HT-29 (cell line): Measurements from ENCODE around the gene PDIA2. TPM values are rescaled to one million over a fixed set of nuclear protein-coding genes. Genes with fewer than 3 reads are reported as not detected.
"Not testable (repeated sequence)": the region's sequence is repeated elsewhere in the genome, so short reads cannot be mapped to it uniquely, and the experiment has no call there.

ENCODE experiments used
- DNase-seq: peaks from one replicate; pipeline ENCODE4 v3.0.0-alpha.2; 2015; ENCODE audit warnings: low spot score
- total RNA-seq: library from RNA; depleted of rRNA; stranded (reverse); fragments of >200 nt; shearing (Covaris generic); gene quantifications from 2 replicates; pipeline ENCODE4 v1.2.3, GENCODE V29; 2014; rRNA removed

The PDIA2 gene, protein sequence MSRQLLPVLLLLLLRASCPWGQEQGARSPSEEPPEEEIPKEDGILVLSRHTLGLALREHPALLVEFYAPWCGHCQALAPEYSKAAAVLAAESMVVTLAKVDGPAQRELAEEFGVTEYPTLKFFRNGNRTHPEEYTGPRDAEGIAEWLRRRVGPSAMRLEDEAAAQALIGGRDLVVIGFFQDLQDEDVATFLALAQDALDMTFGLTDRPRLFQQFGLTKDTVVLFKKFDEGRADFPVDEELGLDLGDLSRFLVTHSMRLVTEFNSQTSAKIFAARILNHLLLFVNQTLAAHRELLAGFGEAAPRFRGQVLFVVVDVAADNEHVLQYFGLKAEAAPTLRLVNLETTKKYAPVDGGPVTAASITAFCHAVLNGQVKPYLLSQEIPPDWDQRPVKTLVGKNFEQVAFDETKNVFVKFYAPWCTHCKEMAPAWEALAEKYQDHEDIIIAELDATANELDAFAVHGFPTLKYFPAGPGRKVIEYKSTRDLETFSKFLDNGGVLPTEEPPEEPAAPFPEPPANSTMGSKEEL
- 3.0 and 6.3 TPM in 2 replicates for total RNA-seq

GRCh38 chr16:283033-283805 is at the start of gene PDIA2:
TSS of gene PDIA2 (plus strand) at chr16:283164. CDS start at chr16:283170, 6 bp downstream.
- DNase-seq: no peak

GRCh38 chr16:234468-235305 is 48.3 kb upstream of the PDIA2 start, which contains the start of gene FAM234A:
TSS of gene FAM234A (plus strand) at chr16:234821. CDS start at chr16:254414, 19,593 bp downstream.
- peak; percentile 95 for DNase-seq

DNA sequence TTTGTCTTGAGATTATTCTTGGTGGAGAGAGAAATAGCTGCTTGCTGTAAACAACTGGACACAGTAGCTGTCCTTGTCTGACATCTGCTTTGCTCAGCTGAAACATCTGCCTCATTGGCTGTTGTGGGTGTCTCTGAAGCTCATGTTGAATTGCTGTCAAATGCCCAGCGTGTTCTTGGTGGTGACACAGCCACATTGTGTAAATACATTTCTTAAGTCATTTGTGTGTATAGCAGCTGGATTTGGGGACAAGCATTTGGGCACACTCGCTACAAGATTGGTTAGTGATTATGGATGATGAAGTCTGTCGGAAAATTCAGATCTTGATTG is 43.1 kb upstream of the PDIA2 start:
- DNase-seq: no peak

GRCh38 chr16:240559-240958 is 42.4 kb upstream of the PDIA2 start:
- DNase-seq: no peak

DNA sequence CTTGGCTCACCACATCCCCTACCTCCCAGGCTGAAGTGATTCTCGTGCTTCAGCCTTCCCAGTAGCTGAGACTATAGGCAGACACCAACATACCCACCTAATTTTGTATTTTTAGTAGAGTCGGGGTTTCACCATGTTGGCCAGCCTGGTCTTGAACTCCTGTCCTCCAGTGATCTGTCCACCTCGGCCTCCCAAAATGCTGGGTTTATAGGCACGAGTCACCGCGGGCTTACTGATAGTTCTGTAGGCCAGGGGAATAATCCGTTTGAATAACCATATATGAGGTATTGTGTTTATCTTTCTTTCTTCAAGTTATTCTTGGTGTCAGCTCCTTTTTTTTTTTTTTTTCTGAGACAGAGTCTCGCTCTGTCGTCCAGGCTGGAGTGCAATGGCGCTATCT is 40.7 kb upstream of the PDIA2 start:
- no peak for DNase-seq

DNA sequence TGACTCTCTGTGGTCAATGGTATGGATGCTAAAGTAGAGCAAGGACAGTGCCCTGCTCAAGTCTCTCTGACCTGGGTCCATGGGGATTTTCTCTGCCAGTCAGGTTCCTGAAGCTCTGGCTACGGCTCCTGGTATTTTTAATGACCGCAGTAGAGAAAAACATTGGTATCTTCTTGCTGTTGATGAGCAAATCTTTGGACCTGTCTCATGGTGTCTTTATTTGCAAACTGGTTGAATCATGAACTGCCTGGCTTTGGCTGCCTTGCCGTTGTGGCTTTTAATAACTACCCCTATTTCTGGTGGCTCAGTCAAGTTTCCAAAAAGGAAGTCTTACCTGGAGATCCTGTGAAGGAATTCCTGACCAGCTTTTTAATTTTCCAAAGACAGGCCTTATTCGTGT is 39.6 kb upstream of the PDIA2 start:
- DNase-seq: no peak

GRCh38 chr16:245105-245504 is 37.9 kb upstream of the PDIA2 start:
- DNase-seq: no peak

DNA sequence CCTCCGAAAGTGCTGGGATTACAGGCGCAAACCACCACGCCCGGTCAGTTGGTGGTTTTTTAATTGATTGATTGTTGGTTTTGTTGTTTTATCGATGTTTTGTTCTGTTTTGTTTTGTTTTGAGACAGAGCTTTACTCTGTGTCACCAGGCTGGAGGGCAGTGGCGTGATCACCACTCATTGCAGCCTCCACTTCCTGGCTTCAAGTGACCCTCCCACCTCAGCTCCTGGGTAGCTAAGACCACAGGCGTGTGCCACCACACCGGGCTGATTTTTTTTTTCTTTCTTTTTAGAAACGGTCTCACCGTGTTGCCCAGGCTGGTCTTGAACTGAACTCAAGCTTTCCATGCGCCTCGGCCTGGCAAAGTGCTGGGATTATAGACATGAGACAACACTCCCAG is 35.9 kb upstream of the PDIA2 start:
- DNase-seq: no peak

GRCh38 chr16:249431-249830 is 33.5 kb upstream of the PDIA2 start:
- DNase-seq: no peak

GRCh38 chr16:252366-253337 is 30.3 kb upstream of the PDIA2 start:
- no peak for DNase-seq

GRCh38 chr16:253833-254232 is 29.1 kb upstream of the PDIA2 start:
- DNase-seq: no peak

- DNase-seq: no peak
Measured at GRCh38 chr16:254461-254860, 28.5 kb upstream of the PDIA2 start.

DNA sequence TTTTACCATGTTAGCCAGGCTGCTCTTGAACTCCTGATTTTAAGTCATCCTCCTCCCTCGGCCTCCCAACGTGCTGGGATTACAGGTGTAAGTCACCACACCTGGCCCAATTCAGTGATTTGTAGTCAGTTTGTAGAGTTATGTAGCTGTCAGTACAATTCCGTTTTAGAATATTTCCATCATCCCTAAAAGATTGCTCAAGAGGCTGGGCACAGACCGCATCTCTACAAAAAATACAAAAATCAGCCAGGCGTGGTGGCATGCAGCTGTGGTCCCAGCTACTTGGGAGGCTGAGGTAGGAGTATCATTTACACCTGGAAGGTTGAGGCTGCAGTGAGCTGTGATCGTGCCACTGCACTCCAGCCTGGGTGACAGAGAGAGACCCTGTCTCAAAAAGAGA is 27.8 kb upstream of the PDIA2 start:
- DNase-seq: no peak

DNA sequence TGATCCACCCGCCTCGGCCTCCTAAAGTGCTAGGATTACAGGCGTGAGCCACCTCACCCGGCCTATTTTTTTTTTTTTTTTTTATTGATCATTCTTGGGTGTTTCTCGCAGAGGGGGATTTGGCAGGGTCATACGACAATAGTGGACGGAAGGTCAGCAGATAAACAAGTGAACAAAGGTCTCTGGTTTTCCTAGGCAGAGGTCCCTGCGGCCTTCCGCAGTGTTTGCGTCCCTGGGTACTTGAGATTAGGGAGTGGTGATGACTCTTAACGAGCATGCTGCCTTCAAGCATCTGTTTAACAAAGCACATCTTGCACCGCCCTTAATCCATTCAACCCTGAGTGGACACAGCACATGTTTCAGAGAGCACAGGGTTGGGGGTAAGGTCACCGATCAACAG is 24.9 kb upstream of the PDIA2 start:
- DNase-seq: not testable (repeated sequence)

DNA sequence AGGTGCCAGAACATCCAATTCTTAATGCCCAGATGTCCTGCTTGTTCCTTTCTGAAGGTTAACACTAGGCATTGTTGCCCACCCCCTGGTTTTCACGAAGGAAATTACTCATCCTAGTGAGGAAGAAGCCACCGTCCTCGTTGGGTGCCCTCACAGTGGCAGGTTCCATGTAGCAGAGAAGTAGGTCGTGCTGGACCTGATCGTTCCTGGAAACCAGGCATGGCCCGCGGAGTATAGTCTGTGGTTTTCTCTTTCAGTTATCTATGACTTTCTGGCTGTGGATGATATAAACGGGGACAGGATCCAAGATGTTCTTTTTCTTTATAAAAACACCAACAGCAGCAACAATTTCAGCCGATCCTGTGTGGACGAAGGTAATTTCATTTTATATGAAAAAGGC is 23.7 kb upstream of the PDIA2 start:
- DNase-seq: no peak

GRCh38 chr16:259814-260253 is 23.1 kb upstream of the PDIA2 start:
- no peak for DNase-seq

DNA sequence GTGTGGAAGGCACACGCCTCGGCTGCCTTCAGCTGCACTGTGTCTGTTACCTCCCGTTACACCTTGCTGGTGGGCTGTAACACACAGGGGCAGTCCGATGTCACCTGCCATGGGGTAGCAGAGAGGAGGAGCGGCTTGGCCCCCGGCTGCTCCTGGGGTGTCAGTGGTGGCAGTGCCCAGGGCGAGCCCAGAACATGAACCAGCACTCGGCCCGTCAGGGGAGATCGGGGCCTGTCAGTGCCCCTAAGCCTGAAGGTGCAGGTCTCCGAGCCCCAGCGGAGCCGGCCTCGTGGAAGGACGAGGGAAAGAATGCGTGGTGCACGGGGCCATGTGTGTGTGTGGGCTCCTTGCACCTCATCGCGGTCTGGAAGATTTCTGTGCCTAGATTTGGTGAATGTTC is 22.6 kb upstream of the PDIA2 start:
- DNase-seq: no peak

GRCh38 chr16:261031-261691 is 21.8 kb upstream of the PDIA2 start:
- no peak for DNase-seq

- DNase-seq: no peak
Measured at GRCh38 chr16:262121-262745, 20.7 kb upstream of the PDIA2 start.
